GM12878 (cell line): ENCODE results near the gene RAD51B. TPM values are rescaled to one million over a fixed set of nuclear protein-coding genes. Genes with fewer than 3 reads are reported as not detected.

Experiments used
- ATAC-seq: fragments of 200-7000 bp; cut with Tn5 transposase; 3 replicates; pipeline ENCODE4 v1.9.1; 2020; ENCODE audit warnings: mild to moderate bottlenecking, moderate library complexity
- BruUV-seq: library from RNA; stranded (reverse); fragments of 400-500 nt; replicated peaks from 2 replicates; lab custom pipeline; 2021; lab: Mats Ljungman, UMichigan
- CTCF ChIA-PET: fragments of 300-600 bp; sonication (Branson Sonifier 250); formaldehyde crosslinking; extraction: SDS; loops from one replicate; lab custom pipeline; 2021; ENCODE audit warnings: inconsistent platforms; lab: Yijun Ruan, JAX
- POLR2A ChIA-PET: fragments of 350-600 bp; formaldehyde crosslinking; extraction: SDS; loops from one replicate; lab custom pipeline; 2021; ENCODE audit warnings: inconsistent platforms; lab: Charles Lee
- RAD21 ChIA-PET: fragments of 300-600 bp; sonication (Branson Sonifier 250); formaldehyde crosslinking; loops from one replicate; lab custom pipeline; 2023; ENCODE audit warnings: antibody characterized with exemption; ENCODE audit not compliant: unreplicated experiment; lab: Charles Lee
- SMC1A ChIA-PET: fragments of 300-600 bp; sonication (Branson Sonifier 250); formaldehyde crosslinking; loops from one replicate; lab custom pipeline; 2023; ENCODE audit not compliant: unreplicated experiment, uncharacterized antibody; lab: Charles Lee
- DNase-seq: peaks from one replicate; pipeline ENCODE4 v3.0.0-alpha.2; 2011; ENCODE audit warnings: low read depth, low spot score
- FAIRE-seq: peaks from 3 replicates; lab custom pipeline; 2011; peaks lifted over from hg19 to GRCh38; lab: Jason Lieb, UNC
- H2AFZ ChIP-seq: 2 replicates; pipeline ENCODE4 v1.6.0; 2011; ENCODE audit warnings: low read depth, low read length, control low read depth; ENCODE audit not compliant: control insufficient read depth
- H3K27ac ChIP-seq: 2 replicates; pipeline ENCODE4 v1.5.1; 2011; ENCODE audit warnings: control low read depth; ENCODE audit not compliant: control insufficient read depth, insufficient read depth
- H3K27me3 ChIP-seq, 2 experiments: replicated peaks in 1 of 2; 2 replicates each; pipeline versions ENCODE4 v1.6.0 to v1.6.1; 2011; ENCODE audit warnings: low read length in 1 of 2; ENCODE audit not compliant: control insufficient read depth in 2 of 2, insufficient read depth in 2 of 2
- H3K36me3 ChIP-seq, 2 experiments: 2 replicates each; pipeline ENCODE4 v1.5.1; 2011; ENCODE audit warnings: low read length in 1 of 2; ENCODE audit not compliant: control insufficient read depth in 2 of 2, insufficient read depth in 2 of 2
- H3K4me1 ChIP-seq: 2 replicates; pipeline ENCODE4 v1.6.1; 2011; ENCODE audit warnings: mild to moderate bottlenecking, low read length, moderate library complexity, mixed read lengths; ENCODE audit not compliant: control insufficient read depth, insufficient read depth
- H3K4me2 ChIP-seq: 2 replicates; pipeline ENCODE4 v1.6.0; 2011; ENCODE audit warnings: control low read depth; ENCODE audit not compliant: control insufficient read depth, insufficient read depth
- H3K4me3 ChIP-seq: fragments of 200-600 bp; sonication (generic); 2 replicates; pipeline ENCODE4 v1.5.1; 2016
- H3K79me2 ChIP-seq: 2 replicates; pipeline ENCODE4 v1.6.0; 2011; ENCODE audit warnings: low read length; ENCODE audit not compliant: control insufficient read depth, insufficient read depth
- H3K9ac ChIP-seq: 2 replicates; pipeline ENCODE4 v1.8.0; 2011; ENCODE audit warnings: low read length, control low read depth, mixed read lengths; ENCODE audit not compliant: control insufficient read depth, insufficient read depth
- H3K9me3 ChIP-seq: replicated peaks from 3 replicates; pipeline ENCODE4 v1.5.1; 2011; ENCODE audit warnings: mild to moderate bottlenecking, low read length; ENCODE audit not compliant: control insufficient read depth, insufficient read depth
- H4K20me1 ChIP-seq: 2 replicates; pipeline ENCODE4 v1.6.0; 2011; ENCODE audit not compliant: control insufficient read depth, insufficient read depth
- CEBPB ChIP-seq, 2 experiments: fragments of 150-350 bp in 1 of 2; IDR thresholded peaks; 2 replicates each; pipeline ENCODE4 v1.6.1; 2012 to 2014; ENCODE audit warnings: low read depth in 2 of 2, low read length in 2 of 2, borderline replicate concordance in 1 of 2, inconsistent platforms in 1 of 2
- CHD2 ChIP-seq: IDR thresholded peaks from 2 replicates; pipeline ENCODE4 v1.6.1; 2011; ENCODE audit warnings: low read depth, low read length, improper control_type of control experiment, borderline replicate concordance
- DPF2 ChIP-seq: fragments of 450-650 bp; IDR thresholded peaks from 2 replicates; pipeline ENCODE4 v1.6.1; 2017; ENCODE audit warnings: mild to moderate bottlenecking
- ETV6 ChIP-seq, 2 experiments: fragments of 450-650 bp in 1 of 2; IDR thresholded peaks in 1 of 2; conservative IDR thresholded peaks in 1 of 2; 2 replicates each; pipeline ENCODE4 v1.6.1; 2014; ENCODE audit warnings: antibody characterized with exemption in 1 of 2, borderline replicate concordance in 1 of 2, low read depth in 1 of 2, mild to moderate bottlenecking in 1 of 2, moderate library complexity in 1 of 2
- IKZF1 ChIP-seq: fragments of 450-650 bp; conservative IDR thresholded peaks from 2 replicates; pipeline ENCODE4 v1.6.1; 2017; ENCODE audit warnings: antibody characterized with exemption, mild to moderate bottlenecking
- IKZF2 ChIP-seq, 2 experiments: fragments of 450-650 bp; IDR thresholded peaks; 2 replicates each; pipeline ENCODE4 v1.6.1; 2017; ENCODE audit warnings: mild to moderate bottlenecking in 2 of 2, moderate library complexity in 2 of 2
- MEF2B ChIP-seq: fragments of 450-650 bp; IDR thresholded peaks from 2 replicates; pipeline ENCODE4 v1.6.1; 2018; ENCODE audit warnings: mild to moderate bottlenecking, moderate library complexity; ENCODE audit not compliant: partially characterized antibody, poor library complexity, severe bottlenecking
- NFYB ChIP-seq: IDR thresholded peaks from 2 replicates; pipeline ENCODE4 v1.6.1; 2011; ENCODE audit warnings: low read depth, mild to moderate bottlenecking, low read length, improper control_type of control experiment, moderate library complexity; ENCODE audit not compliant: insufficient read depth
- POLR2A ChIP-seq: IDR thresholded peaks from 2 replicates; pipeline ENCODE4 v1.6.1; 2011; ENCODE audit warnings: low read depth, mild to moderate bottlenecking, low read length
- POLR2AphosphoS2 ChIP-seq: IDR thresholded peaks from 2 replicates; pipeline ENCODE4 v1.6.1; 2011; ENCODE audit warnings: low read depth, mild to moderate bottlenecking, low read length, improper control_type of control experiment, moderate library complexity
- POU2F2 ChIP-seq: IDR thresholded peaks from 3 replicates; pipeline ENCODE4 v1.6.1; 2011; ENCODE audit warnings: low read depth, mild to moderate bottlenecking, low read length, borderline replicate concordance
- RUNX3 ChIP-seq: IDR thresholded peaks from 2 replicates; pipeline ENCODE4 v1.6.1; 2012; ENCODE audit warnings: low read length, inconsistent platforms
- TAF1 ChIP-seq: IDR thresholded peaks from 2 replicates; pipeline ENCODE4 v1.6.1; 2011; ENCODE audit warnings: mild to moderate bottlenecking, low read depth, low read length, borderline replicate concordance
- TARDBP ChIP-seq: IDR thresholded peaks from 2 replicates; pipeline ENCODE4 v1.6.1; 2016; ENCODE audit warnings: borderline replicate concordance
- ZBED1 ChIP-seq: IDR thresholded peaks from 2 replicates; pipeline ENCODE4 v1.6.1; 2016; ENCODE audit warnings: borderline replicate concordance
- WGBS: methylation state at CpG from one replicate; pipeline ENCODE4 v1.1.6; 2016; ENCODE audit warnings: low lambda C conversion rate; ENCODE audit not compliant: insufficient replicate concordance, insufficient coverage; ENCODE audit errors: missing lambda C conversion rate; 5-methylcytosine and 5-hydroxymethylcytosine counted together
- in situ Hi-C: fragments of 300-500 bp; cut with MboI; formaldehyde crosslinking; loops from 9 replicates; pipeline ENCODE4 v1.14.3; 2018; ENCODE audit warnings: mixed read lengths
- intact Hi-C: fragments of 100-400 bp; cut with micrococcal nuclease; formaldehyde crosslinking; loops from one replicate; pipeline ENCODE4 v1.14.2; 2022; ENCODE audit not compliant: unreplicated experiment
- polyA plus RNA-seq, 11 experiments: library from polyadenylated mRNA; depleted of rRNA in 4 of 11; unstranded in 6 of 11; stranded (reverse) in 5 of 11; fragments of >200 nt; fragmentation: Nextera tagmentation in 4 of 11; fragmentation: Illumina TruSeq in 1 of 11; extraction: Ambion mirVana in 4 of 11; extraction: Trizol in 1 of 11; gene quantifications; 1 replicate in 1 of 11; 2 replicates in 10 of 11; pipeline versions ENCODE4 v1.2.1 to v1.2.3, GENCODE V29; 2011 to 2016; ENCODE audit warnings: inconsistent platforms in 2 of 11, missing spikeins in 2 of 11, low read depth in 1 of 11
- total RNA-seq, 4 experiments: library from RNA; depleted of rRNA in 3 of 4; stranded (reverse); fragments of >200 nt in 3 of 4; fragmentation: Illumina TruSeq in 1 of 4; extraction: Trizol in 1 of 4; gene quantifications; 2 replicates each; pipeline versions ENCODE4 v1.2.1 to v1.2.3, GENCODE V29; 2013 to 2021

RAD51B gene
- total and polyA plus RNA-seq, 10 of the 15 experiments (the other 5 are each of a cell fraction or from before 2014, with no cell fraction given), result 9.8 to 26.8 (median 21.3) TPM

GRCh38 chr14:68464711-68465110 is 645.1 kb downstream of the RAD51B start:
- no peaks in the 10 kb centered on the region for H3K9me3 ChIP-seq
- no peaks in the 10 kb centered on the region for H3K27me3 ChIP-seq
- intact Hi-C loops, result loop anchor here (5.0 kb wide), 1 partner anchor 42 kb away; no protein-coding TSS in a partner anchor
- H3K79me2 ChIP-seq, result no peaks in the 10 kb centered on the region
- no peak overlapping the region for H2AFZ ChIP-seq
- 100% methylated on average over 2 of the region's 2 CpGs for WGBS
- no peaks in the 10 kb centered on the region for H4K20me1 ChIP-seq
- no TSS peak for BruUV-seq
- peaks cover 6% of the 10 kb centered on the region; the same call in 1 of the 2 replicates for H3K4me1 ChIP-seq
- H3K27ac ChIP-seq, result no peak overlapping the region
- H3K9ac ChIP-seq, result no peak overlapping the region
- SMC1A ChIA-PET, result interaction anchor here (1.0 kb wide), 1 partner anchor 16 kb away, joined by 5 read pairs; no protein-coding TSS in a partner anchor
- no peak for FAIRE-seq
- CTCF ChIA-PET, result no interaction called here
- ATAC-seq, result no peak
- DNase-seq, result no peak
- H3K4me3 ChIP-seq, result no peak overlapping the region
- no peaks in the 10 kb centered on the region; a peak in 1 of 4 replicates for H3K36me3 ChIP-seq
- POLR2A ChIA-PET, result no interaction called here
- TF ChIP-seq IKZF2 (IDR thresholded peaks at IDR 0.05) (no peak), DPF2 (no peak), ETV6 (conservative IDR thresholded peaks at IDR 0.05 in 1 of 2, IDR thresholded peaks at IDR 0.05 in 1 of 2; ENCODE audit: borderline replicate concordance in 1 of 2, low read depth in 1 of 2) (no peak), CHD2 (no peak), TAF1 (no peak), TARDBP (no peak), CEBPB (IDR thresholded peaks at IDR 0.05; ENCODE audit: borderline replicate concordance in 1 of 2, low read depth in 2 of 2, low read length in 2 of 2) (no peak), NFYB (no peak), POLR2AphosphoS2 (no peak), IKZF1 (no peak), POU2F2 (no peak), RUNX3 (no peak), ZBED1 (no peak), MEF2B (no peak), POLR2A (no peak)
- TF ChIP-seq, all 136 proteins: peak for 0
- RAD21 ChIA-PET, result no interaction called here
- H3K4me2 ChIP-seq, result no peak overlapping the region
- in situ Hi-C loops, result no loop called here
